GM13977 (cell line): ENCODE data around the gene MYCBPAP.

ENCODE experiments used
- DNase-seq: peaks from one replicate; pipeline ENCODE4 v3.0.0; 2012; ENCODE audit warnings: low spot score
- in situ Hi-C: fragments of 300-500 bp; cut with MboI; formaldehyde crosslinking; loops from one replicate; pipeline ENCODE4 v1.12.0; 2022; ENCODE audit warnings: low sequenced_read_pairs, low pct_unique_long_range_greater_than_20kb, mixed read lengths, inconsistent platforms; ENCODE audit not compliant: unreplicated experiment
- TF ChIP-seq, protein P1 (sequence below): IDR thresholded peaks from 2 replicates; pipeline ENCODE4 v1.5.1; 2012; ENCODE audit warnings: mild to moderate bottlenecking, control low read depth; ENCODE audit not compliant: insufficient read depth; ENCODE audit errors: extremely low read depth, missing control alignments

Gene MYCBPAP

DNA sequence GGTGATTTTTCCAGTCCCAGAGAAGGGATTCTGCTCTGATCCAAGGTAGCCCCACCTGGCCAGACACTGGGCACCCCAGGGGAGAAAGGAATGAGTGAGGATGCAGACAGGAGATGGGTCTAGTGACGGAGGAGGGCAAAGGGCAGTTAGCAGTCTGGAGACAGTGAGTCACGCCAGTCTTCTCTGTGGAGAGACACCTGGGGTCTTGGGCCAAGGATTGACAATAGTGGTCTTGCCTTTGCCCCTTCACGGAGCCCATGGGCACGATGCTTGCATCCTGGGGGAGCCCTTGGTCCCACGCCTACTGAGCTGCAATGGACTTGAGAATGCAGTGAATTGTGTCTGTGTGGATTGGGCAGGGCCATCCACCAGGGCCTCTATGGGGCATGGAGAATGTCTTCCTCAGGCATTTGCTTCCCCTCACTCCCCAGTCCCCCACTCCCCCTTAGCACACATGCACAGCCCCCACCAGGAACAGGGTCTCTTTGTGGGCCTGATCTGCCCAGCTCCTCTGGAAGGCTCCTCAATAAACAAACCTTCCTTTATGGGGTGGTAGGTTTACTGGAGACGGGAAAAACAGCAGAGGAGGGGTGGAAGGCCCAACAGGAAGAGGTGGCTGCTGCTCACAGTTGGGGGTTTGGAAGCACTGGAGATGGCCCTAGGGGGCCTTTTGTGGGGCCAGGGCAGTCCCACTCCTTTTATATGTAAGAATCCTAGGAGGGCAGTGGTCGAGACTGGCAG is 41.0 kb upstream of the MYCBPAP start:
- DNase-seq: no peak
- in situ Hi-C loops: loop anchor here (10.0 kb wide), 1 partner anchor 62 kb away; no protein-coding TSS in a partner anchor

DNA sequence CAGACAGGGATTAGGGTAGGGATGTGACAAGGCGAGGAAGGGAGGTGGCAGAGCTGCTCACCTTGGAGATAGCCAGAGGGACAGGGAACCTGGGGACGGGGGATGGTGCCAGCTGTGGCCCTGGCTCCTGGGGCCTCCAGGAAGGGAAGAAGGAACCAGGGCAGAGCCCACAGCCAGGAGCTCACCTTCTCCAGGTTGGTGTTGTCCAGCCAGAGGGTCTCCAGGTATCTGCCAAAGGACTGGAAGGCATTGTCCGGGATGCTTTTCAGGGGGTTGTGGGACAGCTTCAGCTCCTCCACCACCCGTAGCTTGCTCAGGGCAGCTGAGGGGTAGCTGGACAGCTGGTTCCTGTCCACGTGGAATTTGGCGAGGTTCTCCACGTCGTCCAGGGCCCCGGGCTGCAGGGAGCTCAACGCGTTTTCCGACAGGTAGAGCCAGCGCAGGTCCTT is 40.4 kb upstream of the MYCBPAP start:
- TF ChIP-seq, protein P1, sequence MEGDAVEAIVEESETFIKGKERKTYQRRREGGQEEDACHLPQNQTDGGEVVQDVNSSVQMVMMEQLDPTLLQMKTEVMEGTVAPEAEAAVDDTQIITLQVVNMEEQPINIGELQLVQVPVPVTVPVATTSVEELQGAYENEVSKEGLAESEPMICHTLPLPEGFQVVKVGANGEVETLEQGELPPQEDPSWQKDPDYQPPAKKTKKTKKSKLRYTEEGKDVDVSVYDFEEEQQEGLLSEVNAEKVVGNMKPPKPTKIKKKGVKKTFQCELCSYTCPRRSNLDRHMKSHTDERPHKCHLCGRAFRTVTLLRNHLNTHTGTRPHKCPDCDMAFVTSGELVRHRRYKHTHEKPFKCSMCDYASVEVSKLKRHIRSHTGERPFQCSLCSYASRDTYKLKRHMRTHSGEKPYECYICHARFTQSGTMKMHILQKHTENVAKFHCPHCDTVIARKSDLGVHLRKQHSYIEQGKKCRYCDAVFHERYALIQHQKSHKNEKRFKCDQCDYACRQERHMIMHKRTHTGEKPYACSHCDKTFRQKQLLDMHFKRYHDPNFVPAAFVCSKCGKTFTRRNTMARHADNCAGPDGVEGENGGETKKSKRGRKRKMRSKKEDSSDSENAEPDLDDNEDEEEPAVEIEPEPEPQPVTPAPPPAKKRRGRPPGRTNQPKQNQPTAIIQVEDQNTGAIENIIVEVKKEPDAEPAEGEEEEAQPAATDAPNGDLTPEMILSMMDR: no peak
- in situ Hi-C loops: loop anchor here (10.0 kb wide), 1 partner anchor 63 kb away; no protein-coding TSS in a partner anchor

More for the DNA sequence above, 41.0 kb upstream of the MYCBPAP start:
- TF ChIP-seq, protein P1: no peak

DNA sequence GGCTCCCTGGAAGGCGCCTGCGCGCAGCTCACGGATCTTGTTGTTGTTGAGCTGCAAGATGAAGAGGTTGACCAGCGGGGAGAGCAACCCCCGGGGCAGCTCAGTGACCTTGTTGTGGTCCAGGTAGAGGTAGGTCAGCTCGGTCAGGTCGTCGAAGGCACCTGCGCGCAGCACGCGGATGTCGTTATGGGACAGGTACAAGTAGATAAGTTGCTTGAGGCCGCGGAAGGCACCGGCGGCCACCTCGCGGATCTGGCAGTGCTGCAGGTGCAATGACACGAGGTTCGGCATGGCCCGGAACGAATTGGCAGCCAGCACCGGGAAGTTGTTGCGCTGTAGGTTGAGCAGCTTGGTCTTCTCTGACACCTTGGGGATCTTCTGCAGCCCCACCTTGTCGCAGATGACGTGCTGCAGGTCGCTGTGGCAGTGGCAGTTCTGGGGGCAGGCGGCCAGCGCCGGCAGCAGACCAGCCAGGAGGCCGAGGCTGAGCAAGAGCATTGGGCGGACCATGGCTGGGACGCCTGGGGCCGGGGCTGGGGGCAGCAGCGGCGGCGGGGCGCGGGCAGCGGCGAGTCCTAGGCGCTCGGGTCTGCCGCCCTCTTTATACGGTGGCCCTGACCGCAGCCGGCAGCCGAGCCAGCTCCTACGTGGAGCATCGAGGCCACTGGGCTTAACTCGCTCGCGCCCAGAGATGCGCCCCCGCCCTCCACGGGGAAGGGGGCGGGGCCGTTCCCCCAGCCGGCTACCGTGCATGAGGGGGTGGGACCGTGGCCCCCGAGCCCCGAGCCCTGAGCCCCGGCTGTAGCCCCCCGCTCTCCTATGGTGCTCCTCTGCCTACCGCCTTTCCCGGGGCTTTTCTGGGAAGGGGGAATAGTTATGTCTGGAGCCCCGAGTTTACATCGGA is 39.7 kb upstream of the MYCBPAP start, which contains the start of gene CHAD:
Gene CHAD (minus strand): TSS at position 577 of the 904 bp plus-strand sequence. CDS start 67 bp downstream, at position 510.
- peak; percentile 52 for DNase-seq
- TF ChIP-seq, protein P1: no peak
- in situ Hi-C loops: loop anchor here (10.0 kb wide), 1 partner anchor 64 kb away; no protein-coding TSS in a partner anchor

More for the DNA sequence above, 40.4 kb upstream of the MYCBPAP start:
- no peak for DNase-seq

DNA sequence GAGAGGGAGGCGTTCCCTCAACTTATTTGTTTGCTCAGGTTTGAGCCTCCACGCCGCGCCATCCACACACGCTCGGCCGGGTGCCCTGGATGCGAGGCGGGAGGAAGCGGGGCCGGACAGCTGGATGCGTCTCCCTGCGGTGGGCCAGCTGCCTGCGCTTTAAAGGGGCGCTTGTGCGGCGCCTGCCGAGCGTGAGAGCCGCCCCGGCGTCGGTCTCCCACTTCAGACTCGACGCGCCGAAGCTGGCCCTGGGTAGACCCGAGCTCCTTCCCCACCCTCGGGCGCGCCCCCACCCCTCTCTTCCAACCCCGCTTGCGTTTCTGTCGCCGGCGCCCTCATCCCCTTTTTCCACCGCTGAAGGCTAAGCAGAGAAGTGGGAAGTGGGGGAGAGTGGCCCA is 39.0 kb upstream of the MYCBPAP start:
- no peak for DNase-seq
- TF ChIP-seq, protein P1: no peak
- in situ Hi-C loops: loop anchor here (10.0 kb wide), 1 partner anchor 64 kb away; no protein-coding TSS in a partner anchor

DNA sequence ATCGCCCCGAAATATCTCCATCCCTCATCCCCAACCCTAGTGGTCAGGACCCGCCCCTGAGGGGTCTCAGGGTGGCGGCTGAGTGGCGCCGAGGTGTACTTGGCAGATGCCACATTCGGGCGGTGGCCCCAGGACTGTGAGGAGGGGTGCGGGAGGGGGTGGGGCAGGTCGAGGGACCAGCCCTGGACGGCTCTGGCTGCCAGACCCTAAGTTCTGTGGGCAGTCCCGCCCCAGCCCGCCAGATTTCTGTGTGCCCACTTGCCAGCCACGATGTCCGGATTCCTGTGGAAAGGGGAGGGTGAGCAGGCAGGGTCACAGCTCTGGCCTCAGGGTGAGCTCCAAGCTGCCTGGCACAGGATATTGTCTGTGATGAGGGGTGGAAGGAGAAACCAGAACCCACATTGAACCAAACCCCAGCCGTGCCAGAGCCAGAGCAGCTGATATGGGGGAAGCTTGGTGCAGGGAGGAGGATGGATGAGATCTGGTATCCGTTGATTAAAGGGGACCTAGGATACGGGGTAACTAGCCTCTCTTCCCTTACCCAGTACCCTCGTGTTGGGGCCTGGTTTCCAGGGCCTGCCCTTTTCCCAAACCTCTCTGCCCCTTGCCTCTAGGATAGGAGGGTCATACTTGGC is 38.5 kb upstream of the MYCBPAP start:
- TF ChIP-seq, protein P1: no peak
- no peak for DNase-seq
- in situ Hi-C loops: loop anchor here (10.0 kb wide), 1 partner anchor 65 kb away; no protein-coding TSS in a partner anchor

DNA sequence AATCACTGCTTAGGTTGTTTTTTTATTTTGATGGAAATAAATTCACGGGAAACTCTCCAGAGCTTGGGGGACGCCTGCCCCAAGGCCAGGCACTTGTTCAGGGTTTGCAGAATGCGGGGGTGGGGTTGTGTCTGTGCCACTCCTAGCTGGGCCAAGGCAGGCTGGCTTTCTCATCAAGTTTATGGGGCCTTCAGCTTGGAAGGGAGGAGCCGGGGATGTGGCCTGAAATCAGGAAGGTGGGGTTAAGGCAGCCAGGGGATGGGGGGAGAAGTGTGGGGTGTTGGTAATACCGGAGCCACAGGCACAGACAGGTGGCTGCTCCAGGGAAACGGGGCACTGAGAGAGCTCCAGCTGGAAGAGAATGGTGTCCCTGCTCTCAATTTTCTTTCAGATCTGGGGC is 37.8 kb upstream of the MYCBPAP start:
- TF ChIP-seq, protein P1: no peak
- DNase-seq: no peak
- in situ Hi-C loops: no loop called here
